OCI-LY3 (cell line): ENCODE results near the gene SLC2A4RG.

ENCODE experiments used
- H2AFZ ChIP-seq: fragments of 200-600, 300-600 bp; shearing (Covaris generic); 2 replicates; pipeline ENCODE4 v1.6.0; 2014; ENCODE audit warnings: antibody characterized with exemption, low read depth, low read length
- H3K27ac ChIP-seq: fragments of 200-600, 300-600 bp; sonication (generic); 2 replicates; pipeline ENCODE4 v1.5.1; 2014; ENCODE audit warnings: mild to moderate bottlenecking, low read length, moderate library complexity, mixed read lengths
- H3K27me3 ChIP-seq: fragments of 200-600, 300-600 bp; sonication (generic); 2 replicates; pipeline ENCODE4 v1.6.1; 2014; ENCODE audit warnings: low read depth, low read length, mixed read lengths
- H3K36me3 ChIP-seq: fragments of 200-600, 300-600 bp; sonication (generic); replicated peaks from 2 replicates; pipeline ENCODE3; 2014; ENCODE audit warnings: low read depth, low read length, mixed read lengths
- H3K4me1 ChIP-seq: fragments of 300-600, 200-600 bp; sonication (generic); 2 replicates; pipeline ENCODE4 v1.6.1; 2014; ENCODE audit warnings: low read length, mixed read lengths
- H3K4me2 ChIP-seq: fragments of 200-600, 300-600 bp; sonication (generic); 2 replicates; pipeline ENCODE4 v1.6.1; 2014; ENCODE audit warnings: low read length, mixed read lengths
- H3K4me3 ChIP-seq: fragments of 300-600, 200-600 bp; sonication (generic); 2 replicates; pipeline ENCODE4 v1.5.1; 2014; ENCODE audit warnings: antibody characterized with exemption, mild to moderate bottlenecking, low read length, moderate library complexity
- H3K79me2 ChIP-seq: fragments of 300-600, 200-600 bp; shearing (Covaris generic); 2 replicates; pipeline ENCODE4 v1.6.1; 2014; ENCODE audit warnings: mild to moderate bottlenecking, low read length, mixed read lengths
- H3K9ac ChIP-seq: fragments of 300-600, 200-600 bp; shearing (Covaris generic); 2 replicates; pipeline ENCODE4 v1.6.0; 2014; ENCODE audit warnings: mild to moderate bottlenecking, low read length, moderate library complexity
- H3K9me3 ChIP-seq: fragments of 200-600, 300-600 bp; shearing (Covaris generic); 2 replicates; pipeline ENCODE4 v1.6.1; 2014; ENCODE audit warnings: low read length, mixed read lengths; ENCODE audit not compliant: insufficient read depth
- H4K20me1 ChIP-seq: fragments of 200-600, 300-600 bp; sonication (generic); 2 replicates; pipeline ENCODE4 v1.6.1; 2016; ENCODE audit warnings: low read length, mixed read lengths; ENCODE audit not compliant: insufficient read depth
- CTCF ChIP-seq: fragments of 200-600, 300-600 bp; sonication (generic); IDR thresholded peaks from 2 replicates; pipeline ENCODE4 v1.5.1; 2014; ENCODE audit warnings: antibody characterized with exemption, low read length, low read depth
- EZH2phosphoT487 ChIP-seq: fragments of 200-600 bp; shearing (Covaris generic); IDR thresholded peaks from 2 replicates; pipeline ENCODE4 v1.6.1; 2018; ENCODE audit warnings: antibody characterized with exemption, mixed run types, low read depth

Gene SLC2A4RG

GRCh38 chr20:63756648-63756991, 17.0 kb downstream of the SLC2A4RG start:
- no peak overlapping the region for H3K27ac ChIP-seq
- H3K4me2 ChIP-seq = no peak overlapping the region
- no peaks in the 10 kb centered on the region for H3K79me2 ChIP-seq
- no peaks in the 10 kb centered on the region for H3K4me1 ChIP-seq
- H2AFZ ChIP-seq = no peak overlapping the region
- no peaks in the 10 kb centered on the region for H3K9me3 ChIP-seq
- H3K36me3 ChIP-seq = no peaks in the 10 kb centered on the region
- TF ChIP-seq EZH2phosphoT487 (no peak), CTCF (no peak)
- H4K20me1 ChIP-seq = no peaks in the 10 kb centered on the region
- no peak overlapping the region for H3K4me3 ChIP-seq
- H3K9ac ChIP-seq = no peak overlapping the region
- H3K27me3 ChIP-seq = no peaks in the 10 kb centered on the region

DNA sequence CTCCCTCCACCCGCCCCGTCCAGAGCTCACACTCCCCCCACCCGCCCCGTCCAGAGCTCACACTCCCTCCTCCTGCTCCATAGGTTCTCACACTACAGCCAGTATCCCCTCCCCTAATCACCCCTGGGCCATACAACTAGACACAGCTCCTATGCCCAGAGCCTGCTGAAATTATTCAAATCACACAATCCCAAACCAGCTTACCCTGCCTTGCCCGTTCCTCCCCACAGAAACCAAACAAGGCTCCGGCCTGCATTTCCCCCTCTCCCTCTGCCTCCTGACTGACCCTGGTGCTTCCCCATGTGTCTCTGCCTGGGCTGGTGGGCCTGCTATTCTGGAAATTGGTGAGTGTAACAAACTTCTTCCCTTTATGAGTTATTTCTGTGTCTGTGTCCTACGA, 18.6 kb downstream of the SLC2A4RG start:
- Histone ChIP-seq H3K9ac (no peak overlapping the region), H2AFZ (no peak overlapping the region), H4K20me1 (no peaks in the 10 kb centered on the region), H3K9me3 (no peaks in the 10 kb centered on the region), H3K4me2 (no peak overlapping the region), H3K79me2 (no peaks in the 10 kb centered on the region), H3K27ac (no peak overlapping the region), H3K4me1 (no peaks in the 10 kb centered on the region), H3K27me3 (0 out of 2 replicates have a peak, but pooled peaks cover 3% of the 10 kb centered on the region), H3K4me3 (no peak overlapping the region), H3K36me3 (no peaks in the 10 kb centered on the region)
- TF ChIP-seq EZH2phosphoT487 (no peak), CTCF (no peak)

DNA sequence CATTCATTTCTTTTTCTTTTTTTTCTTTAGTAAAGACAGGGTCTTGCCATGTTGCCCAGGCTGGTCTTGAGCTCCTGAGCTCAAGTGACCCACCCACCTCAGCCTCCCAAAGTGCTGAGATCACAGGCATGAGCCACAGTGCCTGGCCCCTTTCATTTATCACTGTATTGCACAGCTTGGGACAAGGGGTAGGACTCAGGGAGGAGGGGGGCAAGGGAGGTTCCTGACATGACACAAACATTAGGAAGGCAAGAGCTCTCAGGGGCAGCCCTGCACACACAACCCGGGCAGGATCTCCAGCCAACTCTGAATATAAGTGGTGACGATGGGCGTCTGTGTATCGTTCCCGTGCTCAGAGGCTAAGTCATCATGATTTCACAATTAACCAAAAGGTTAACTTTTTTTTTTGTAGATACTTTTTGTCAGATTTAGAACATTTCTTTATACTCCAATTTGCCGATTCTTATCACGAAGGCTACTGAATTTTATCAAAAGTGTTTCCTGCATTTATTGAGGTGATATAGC, 19.9 kb downstream of the SLC2A4RG start:
- no peak overlapping the region for H3K4me2 ChIP-seq
- H3K4me1 ChIP-seq = no peaks in the 10 kb centered on the region
- H3K27me3 ChIP-seq = 0 out of 2 replicates have a peak, but pooled peaks cover 3% of the 10 kb centered on the region
- no peak overlapping the region for H2AFZ ChIP-seq
- no peak overlapping the region for H3K27ac ChIP-seq
- H3K9me3 ChIP-seq = no peaks in the 10 kb centered on the region
- H4K20me1 ChIP-seq = no peaks in the 10 kb centered on the region
- H3K36me3 ChIP-seq = no peaks in the 10 kb centered on the region
- H3K79me2 ChIP-seq = no peaks in the 10 kb centered on the region
- TF ChIP-seq CTCF (no peak), EZH2phosphoT487 (no peak)
- no peak overlapping the region for H3K4me3 ChIP-seq
- no peak overlapping the region for H3K9ac ChIP-seq

DNA sequence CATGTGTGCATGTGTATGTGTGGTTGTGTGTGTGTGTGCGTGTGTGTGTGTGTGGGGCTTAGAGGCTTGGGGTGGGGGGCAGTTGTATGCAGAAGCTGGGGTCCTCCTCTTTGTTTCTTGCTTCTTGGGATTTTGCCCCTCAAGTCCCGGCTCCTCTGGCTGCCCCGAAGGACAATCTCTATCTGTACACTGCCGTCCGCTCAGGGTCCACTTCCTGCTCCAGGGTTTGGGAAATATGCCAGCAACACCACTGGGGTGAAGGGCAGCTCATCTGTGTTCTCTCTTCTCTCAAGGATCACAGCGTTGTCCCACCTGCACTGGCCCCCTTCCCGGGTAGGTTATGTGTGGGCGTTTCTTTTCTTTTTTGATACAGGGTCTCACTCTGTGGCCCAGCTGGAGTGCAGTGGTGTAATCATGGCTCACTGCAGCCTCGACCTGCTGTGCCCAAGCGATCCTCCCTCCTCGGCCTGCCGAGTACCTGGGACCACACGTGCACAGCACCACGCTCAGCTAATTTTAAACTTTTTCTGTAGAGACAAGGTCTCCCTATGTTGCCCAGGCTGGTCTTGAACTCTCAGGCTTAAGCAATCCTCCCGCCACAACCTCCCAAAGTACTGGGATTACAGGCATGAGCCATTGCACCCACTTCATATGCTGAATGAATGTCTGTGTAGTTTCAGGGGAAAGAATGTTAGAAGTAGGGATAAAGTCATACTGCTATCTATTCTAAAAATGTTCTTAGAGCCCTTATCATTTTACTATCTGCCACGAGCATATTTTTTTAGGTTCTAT, 25.7 kb downstream of the SLC2A4RG start:
- H3K4me3 ChIP-seq = no peak overlapping the region
- no peaks in the 10 kb centered on the region for H3K36me3 ChIP-seq
- H3K27me3 ChIP-seq = 0 out of 2 replicates have a peak, but pooled peaks cover 3% of the 10 kb centered on the region
- H3K79me2 ChIP-seq = no peaks in the 10 kb centered on the region
- no peak overlapping the region for H3K4me2 ChIP-seq
- no peak overlapping the region for H3K27ac ChIP-seq
- no peaks in the 10 kb centered on the region for H3K4me1 ChIP-seq
- H2AFZ ChIP-seq = no peak overlapping the region
- H3K9me3 ChIP-seq = no peaks in the 10 kb centered on the region
- no peak overlapping the region for H3K9ac ChIP-seq
- TF ChIP-seq EZH2phosphoT487 (no peak), CTCF (no peak)
- H4K20me1 ChIP-seq = no peaks in the 10 kb centered on the region
